IMR-90 (cell line): ENCODE data around the gene PLEKHA8. TPM values are rescaled to one million over a fixed set of nuclear protein-coding genes. Genes with fewer than 3 reads are reported as not detected.

Experiments used
- ATAC-seq: fragments of 200-7000 bp; cut with Tn5 transposase; 2 replicates; pipeline ENCODE4 v1.9.1; 2020; ENCODE audit warnings: low read depth, mild to moderate bottlenecking, moderate library complexity
- BruUV-seq: library from RNA; stranded (reverse); fragments of 400-500 nt; replicated peaks from 2 replicates; lab custom pipeline; 2021; lab: Mats Ljungman, UMichigan
- CTCF ChIA-PET: fragments of 300-600 bp; formaldehyde crosslinking; extraction: SDS; loops from one replicate; lab custom pipeline; 2021; ENCODE audit warnings: antibody characterized with exemption; lab: Yijun Ruan, JAX
- POLR2A ChIA-PET: fragments of 300-600 bp; sonication (Branson Sonifier 250); formaldehyde crosslinking; loops from one replicate; lab custom pipeline; 2022; ENCODE audit warnings: antibody characterized with exemption; ENCODE audit not compliant: unreplicated experiment; lab: Charles Lee
- DNase-seq: peaks from one replicate; pipeline ENCODE4 v3.0.0; 2013
- H2AFZ ChIP-seq: replicated peaks from 2 replicates; pipeline ENCODE3; 2013; ENCODE audit warnings: low read length, mild to moderate bottlenecking; ENCODE audit not compliant: poor library complexity
- H2AK5ac ChIP-seq: 2 replicates; pipeline ENCODE4 v1.6.1; 2013; ENCODE audit warnings: low read depth, low read length, inconsistent platforms
- H2AK9ac ChIP-seq: replicated peaks from 2 replicates; pipeline ENCODE3; 2013; ENCODE audit warnings: mild to moderate bottlenecking, low read depth, low read length, moderate library complexity; ENCODE audit not compliant: poor library complexity
- H2BK120ac ChIP-seq: 2 replicates; pipeline ENCODE4 v1.6.1; 2013; ENCODE audit warnings: low read depth, low read length, inconsistent platforms
- H2BK15ac ChIP-seq: 3 replicates; pipeline ENCODE4 v1.6.1; 2013; ENCODE audit warnings: low read depth, low read length, inconsistent platforms
- H2BK20ac ChIP-seq: 2 replicates; pipeline ENCODE4 v1.6.1; 2013; ENCODE audit warnings: low read depth, mild to moderate bottlenecking, inconsistent platforms, low read length, moderate library complexity
- H2BK5ac ChIP-seq: 2 replicates; pipeline ENCODE4 v1.6.1; 2013; ENCODE audit warnings: mild to moderate bottlenecking, low read depth, low read length, inconsistent platforms; ENCODE audit not compliant: poor library complexity, severe bottlenecking
- H3K14ac ChIP-seq: replicated peaks from 2 replicates; pipeline ENCODE4 v1.6.1; 2013; ENCODE audit warnings: low read depth, low read length, inconsistent platforms
- H3K18ac ChIP-seq: 2 replicates; pipeline ENCODE4 v1.6.1; 2013; ENCODE audit warnings: low read depth, low read length, control low read depth
- H3K23ac ChIP-seq: 2 replicates; pipeline ENCODE4 v1.6.1; 2013; ENCODE audit warnings: low read depth, low read length, inconsistent platforms
- H3K27ac ChIP-seq: 2 replicates; pipeline ENCODE4 v1.5.1; 2013; ENCODE audit warnings: mild to moderate bottlenecking, control low read depth, low read length; ENCODE audit not compliant: insufficient read depth
- H3K27me3 ChIP-seq: 2 replicates; pipeline ENCODE4 v1.6.1; 2013; ENCODE audit warnings: low read length; ENCODE audit not compliant: control insufficient read depth, insufficient read depth
- H3K36me3 ChIP-seq: 2 replicates; pipeline ENCODE4 v1.6.1; 2013; ENCODE audit warnings: low read length, mixed read lengths; ENCODE audit not compliant: control insufficient read depth, insufficient read depth
- H3K4ac ChIP-seq: 2 replicates; pipeline ENCODE4 v1.6.1; 2013; ENCODE audit warnings: low read depth, low read length, inconsistent platforms
- H3K4me1 ChIP-seq: 2 replicates; pipeline ENCODE4 v1.6.1; 2013; ENCODE audit warnings: low read length, mixed read lengths; ENCODE audit not compliant: control insufficient read depth, insufficient read depth
- H3K4me2 ChIP-seq: 2 replicates; pipeline ENCODE4 v1.6.1; 2013; ENCODE audit warnings: low read depth, mild to moderate bottlenecking, control low read depth, low read length, moderate library complexity
- H3K4me3 ChIP-seq: 2 replicates; pipeline ENCODE4 v1.5.1; 2013; ENCODE audit warnings: low read depth, mild to moderate bottlenecking, control low read depth, low read length, moderate library complexity; ENCODE audit not compliant: insufficient read depth
- H3K56ac ChIP-seq: 2 replicates; pipeline ENCODE4 v1.6.1; 2013; ENCODE audit warnings: low read length, inconsistent platforms; ENCODE audit not compliant: insufficient read depth; ENCODE audit errors: extremely low read depth
- H3K79me1 ChIP-seq, 2 experiments: 2 replicates each; pipeline ENCODE4 v1.6.1; 2013; ENCODE audit warnings: low read length in 2 of 2, inconsistent platforms in 1 of 2, low read depth in 1 of 2
- H3K9ac ChIP-seq: 2 replicates; pipeline ENCODE4 v1.6.1; 2013; ENCODE audit warnings: low read depth, low read length, control low read depth
- H3K9me1 ChIP-seq: 2 replicates; pipeline ENCODE4 v1.6.1; 2013; ENCODE audit warnings: low read length, inconsistent platforms; ENCODE audit not compliant: insufficient read depth
- H3K9me3 ChIP-seq: 2 replicates; pipeline ENCODE4 v1.6.1; 2013; ENCODE audit warnings: low read length; ENCODE audit not compliant: control insufficient read depth, insufficient read depth
- H4K20me1 ChIP-seq: 2 replicates; pipeline ENCODE4 v1.6.1; 2013; ENCODE audit warnings: low read length, inconsistent platforms; ENCODE audit not compliant: insufficient read depth
- H4K5ac ChIP-seq: 2 replicates; pipeline ENCODE4 v1.6.1; 2013; ENCODE audit warnings: mild to moderate bottlenecking, low read depth, low read length, control low read depth
- H4K8ac ChIP-seq, 2 experiments: 2 replicates each; pipeline ENCODE4 v1.6.1; 2013; ENCODE audit warnings: low read depth in 2 of 2, low read length in 2 of 2, control low read depth in 1 of 2, inconsistent platforms in 1 of 2
- H4K91ac ChIP-seq: 2 replicates; pipeline ENCODE4 v1.6.1; 2013; ENCODE audit warnings: low read depth, low read length, inconsistent platforms; ENCODE audit not compliant: insufficient read depth
- BHLHE40 ChIP-seq: fragments of 150-350 bp; IDR thresholded peaks from 2 replicates; pipeline ENCODE4 v1.6.1; 2016; ENCODE audit warnings: mild to moderate bottlenecking, low read depth, low read length
- CEBPB ChIP-seq: IDR thresholded peaks from 2 replicates; pipeline ENCODE4 v1.6.1; 2012; ENCODE audit warnings: low read depth, low read length, improper control_type of control experiment
- CHD1 ChIP-seq: IDR thresholded peaks from 2 replicates; pipeline ENCODE4 v1.6.1; 2012; ENCODE audit warnings: low read depth, low read length, improper control_type of control experiment
- FOS ChIP-seq: fragments of 150-350 bp; IDR thresholded peaks from 2 replicates; pipeline ENCODE4 v1.6.1; 2016; ENCODE audit warnings: low read depth, low read length
- MAFK ChIP-seq: IDR thresholded peaks from 2 replicates; pipeline ENCODE4 v1.6.1; 2012; ENCODE audit warnings: low read depth, low read length, improper control_type of control experiment
- MAZ ChIP-seq: IDR thresholded peaks from 2 replicates; pipeline ENCODE4 v1.6.1; 2012; ENCODE audit warnings: low read depth, mild to moderate bottlenecking, low read length, improper control_type of control experiment, moderate library complexity, borderline replicate concordance
- MXI1 ChIP-seq: IDR thresholded peaks from 2 replicates; pipeline ENCODE4 v1.6.1; 2012; ENCODE audit warnings: low read depth, mild to moderate bottlenecking, low read length, moderate library complexity, borderline replicate concordance
- NFE2L2 ChIP-seq: fragments of 150-350 bp; IDR thresholded peaks from 2 replicates; pipeline ENCODE4 v1.6.1; 2016; ENCODE audit warnings: low read depth, mild to moderate bottlenecking, low read length
- POLR2A ChIP-seq: IDR thresholded peaks from 2 replicates; pipeline ENCODE4 v1.6.1; 2012; ENCODE audit warnings: mild to moderate bottlenecking, low read depth, low read length
- RAD21 ChIP-seq: IDR thresholded peaks from 2 replicates; pipeline ENCODE4 v1.6.1; 2012; ENCODE audit warnings: low read length, improper control_type of control experiment
- RCOR1 ChIP-seq: IDR thresholded peaks from 2 replicates; pipeline ENCODE4 v1.6.1; 2012; ENCODE audit warnings: mild to moderate bottlenecking, low read length, improper control_type of control experiment; ENCODE audit not compliant: insufficient replicate concordance
- RFX5 ChIP-seq: IDR thresholded peaks from 2 replicates; pipeline ENCODE4 v1.8.0; 2012; ENCODE audit warnings: low read depth, mild to moderate bottlenecking, low read length, moderate library complexity
- SMC3 ChIP-seq: fragments of 150-350 bp; IDR thresholded peaks from 2 replicates; pipeline ENCODE4 v1.6.1; 2016; ENCODE audit warnings: low read depth, mild to moderate bottlenecking, antibody characterized with exemption, low read length, moderate library complexity
- dilution Hi-C: fragments of 300-500 bp; cut with HindIII; formaldehyde crosslinking; loops from one replicate; pipeline ENCODE4 v1.14.3; 2018; ENCODE audit warnings: low sequenced_read_pairs; ENCODE audit not compliant: unreplicated experiment
- in situ Hi-C: fragments of 300-500 bp; cut with MboI; formaldehyde crosslinking; loops from 3 replicates; pipeline ENCODE4 v1.14.3; 2019; ENCODE audit warnings: low sequenced_read_pairs, inconsistent platforms, mixed read lengths
- intact Hi-C: fragments of 100-400 bp; cut with micrococcal nuclease; formaldehyde crosslinking; loops from 2 replicates; pipeline ENCODE4 v1.10.0; 2022
- polyA plus RNA-seq, 3 experiments: library from polyadenylated mRNA; depleted of rRNA; stranded (reverse); fragments of >200 nt; gene quantifications; 2 replicates each; pipeline ENCODE4 v1.2.3, GENCODE V29; 2012; ENCODE audit warnings: low replicate concordance in 1 of 3
- total RNA-seq: library from RNA; depleted of rRNA; stranded (reverse); fragments of >200 nt; gene quantifications from 2 replicates; pipeline ENCODE4 v1.2.3, GENCODE V29; 2012
- TF ChIP-seq, protein P1 (sequence below): conservative IDR thresholded peaks from 2 replicates; pipeline ENCODE4 v1.5.1; 2012; ENCODE audit warnings: mild to moderate bottlenecking, low read depth, low read length, improper control_type of control experiment
- TF ChIP-seq, protein P2 (sequence below): fragments of 150-350 bp; IDR thresholded peaks from 2 replicates; pipeline ENCODE4 v1.6.1; 2017; ENCODE audit warnings: mild to moderate bottlenecking, antibody characterized with exemption, low read length, low read depth
- TF ChIP-seq, protein P3 (sequence below): fragments of 150-350 bp; IDR thresholded peaks from 2 replicates; pipeline ENCODE4 v1.6.1; 2016; ENCODE audit warnings: low read depth, mild to moderate bottlenecking, low read length, moderate library complexity, borderline replicate concordance

The PLEKHA8 gene
- total and polyA plus RNA-seq, 2 of the 4 experiments (the other 2 are of a cell fraction), result 3.6 to 9.7 TPM

DNA sequence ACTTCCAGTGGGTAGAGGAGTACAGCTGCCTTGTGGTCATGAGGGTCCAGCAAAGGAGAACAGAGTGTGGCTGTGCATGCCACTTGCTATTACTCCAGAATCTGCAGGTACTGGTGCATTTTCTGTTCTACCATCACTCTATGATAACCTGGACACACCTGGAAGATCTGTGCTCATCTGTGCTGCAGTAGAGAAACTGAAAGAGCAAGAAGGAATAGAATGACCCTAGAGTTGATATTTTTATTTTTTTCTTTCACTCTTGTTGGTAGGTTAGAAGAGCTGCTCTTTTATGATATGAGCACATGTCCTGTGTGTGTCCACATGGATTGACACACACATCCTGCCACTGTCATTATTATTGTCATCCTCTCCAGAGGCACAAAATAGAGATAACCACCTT is 58.3 kb downstream of the PLEKHA8 start:
- DNase-seq (no peak), ATAC-seq (no peak)
- no peak overlapping the region for H3K14ac ChIP-seq
- H2BK5ac ChIP-seq, result no peak overlapping the region
- no peak overlapping the region for H3K18ac ChIP-seq
- ChIA-PET CTCF (no interaction called here), POLR2A (no interaction called here)
- no peak overlapping the region for H2AK5ac ChIP-seq
- H3K36me3 ChIP-seq, result peaks cover 4% of the 10 kb centered on the region; the same call in 1 of the 2 replicates
- no peak overlapping the region for H3K4me2 ChIP-seq
- peaks cover under 1% of the 10 kb centered on the region; the same call in 1 of the 2 replicates for H3K4me1 ChIP-seq
- no peak overlapping the region for H3K9ac ChIP-seq
- no peaks in the 10 kb centered on the region for H3K9me3 ChIP-seq
- no peak overlapping the region for H2BK120ac ChIP-seq
- no TSS peak for BruUV-seq
- peaks cover 9% of the 10 kb centered on the region for H3K9me1 ChIP-seq
- H4K91ac ChIP-seq, result no peak overlapping the region
- H4K5ac ChIP-seq, result no peak overlapping the region
- H3K56ac ChIP-seq, result no peak overlapping the region
- no peak overlapping the region for H3K4ac ChIP-seq
- H3K27ac ChIP-seq, result no peak overlapping the region
- in situ Hi-C loops, result no loop called here
- H3K79me1 ChIP-seq, result peaks cover 0 to 3% of the 10 kb centered on the region in 2 experiments; a peak in 1 of 4 replicates
- intact Hi-C loops, result no loop called here
- H2AK9ac ChIP-seq, result no peak overlapping the region
- H2BK15ac ChIP-seq, result no peak overlapping the region
- no peaks in the 10 kb centered on the region for H4K20me1 ChIP-seq
- dilution Hi-C loops, result no loop called here
- TF ChIP-seq RCOR1 (no peak), MAFK (no peak), BHLHE40 (no peak), NFE2L2 (no peak), CHD1 (no peak), RAD21 (no peak), MAZ (no peak), MXI1 (no peak), SMC3 (no peak), RFX5 (no peak), CEBPB (no peak), FOS (no peak), POLR2A (no peak)
- TF ChIP-seq, protein P1, sequence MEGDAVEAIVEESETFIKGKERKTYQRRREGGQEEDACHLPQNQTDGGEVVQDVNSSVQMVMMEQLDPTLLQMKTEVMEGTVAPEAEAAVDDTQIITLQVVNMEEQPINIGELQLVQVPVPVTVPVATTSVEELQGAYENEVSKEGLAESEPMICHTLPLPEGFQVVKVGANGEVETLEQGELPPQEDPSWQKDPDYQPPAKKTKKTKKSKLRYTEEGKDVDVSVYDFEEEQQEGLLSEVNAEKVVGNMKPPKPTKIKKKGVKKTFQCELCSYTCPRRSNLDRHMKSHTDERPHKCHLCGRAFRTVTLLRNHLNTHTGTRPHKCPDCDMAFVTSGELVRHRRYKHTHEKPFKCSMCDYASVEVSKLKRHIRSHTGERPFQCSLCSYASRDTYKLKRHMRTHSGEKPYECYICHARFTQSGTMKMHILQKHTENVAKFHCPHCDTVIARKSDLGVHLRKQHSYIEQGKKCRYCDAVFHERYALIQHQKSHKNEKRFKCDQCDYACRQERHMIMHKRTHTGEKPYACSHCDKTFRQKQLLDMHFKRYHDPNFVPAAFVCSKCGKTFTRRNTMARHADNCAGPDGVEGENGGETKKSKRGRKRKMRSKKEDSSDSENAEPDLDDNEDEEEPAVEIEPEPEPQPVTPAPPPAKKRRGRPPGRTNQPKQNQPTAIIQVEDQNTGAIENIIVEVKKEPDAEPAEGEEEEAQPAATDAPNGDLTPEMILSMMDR, result no peak
- TF ChIP-seq, protein P2, sequence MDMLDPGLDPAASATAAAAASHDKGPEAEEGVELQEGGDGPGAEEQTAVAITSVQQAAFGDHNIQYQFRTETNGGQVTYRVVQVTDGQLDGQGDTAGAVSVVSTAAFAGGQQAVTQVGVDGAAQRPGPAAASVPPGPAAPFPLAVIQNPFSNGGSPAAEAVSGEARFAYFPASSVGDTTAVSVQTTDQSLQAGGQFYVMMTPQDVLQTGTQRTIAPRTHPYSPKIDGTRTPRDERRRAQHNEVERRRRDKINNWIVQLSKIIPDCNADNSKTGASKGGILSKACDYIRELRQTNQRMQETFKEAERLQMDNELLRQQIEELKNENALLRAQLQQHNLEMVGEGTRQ, result no peak
- TF ChIP-seq, protein P3, sequence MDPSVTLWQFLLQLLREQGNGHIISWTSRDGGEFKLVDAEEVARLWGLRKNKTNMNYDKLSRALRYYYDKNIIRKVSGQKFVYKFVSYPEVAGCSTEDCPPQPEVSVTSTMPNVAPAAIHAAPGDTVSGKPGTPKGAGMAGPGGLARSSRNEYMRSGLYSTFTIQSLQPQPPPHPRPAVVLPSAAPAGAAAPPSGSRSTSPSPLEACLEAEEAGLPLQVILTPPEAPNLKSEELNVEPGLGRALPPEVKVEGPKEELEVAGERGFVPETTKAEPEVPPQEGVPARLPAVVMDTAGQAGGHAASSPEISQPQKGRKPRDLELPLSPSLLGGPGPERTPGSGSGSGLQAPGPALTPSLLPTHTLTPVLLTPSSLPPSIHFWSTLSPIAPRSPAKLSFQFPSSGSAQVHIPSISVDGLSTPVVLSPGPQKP, result no peak
- H3K23ac ChIP-seq, result no peak overlapping the region; the same call in 1 of the 2 replicates
- H3K4me3 ChIP-seq, result no peak overlapping the region
- no peak overlapping the region for H4K8ac ChIP-seq
- no peak overlapping the region for H2BK20ac ChIP-seq
- H2AFZ ChIP-seq, result no peak overlapping the region
- no peaks in the 10 kb centered on the region for H3K27me3 ChIP-seq
